ENCODE data around the gene IFI44.

The IFI44 gene

DNA sequence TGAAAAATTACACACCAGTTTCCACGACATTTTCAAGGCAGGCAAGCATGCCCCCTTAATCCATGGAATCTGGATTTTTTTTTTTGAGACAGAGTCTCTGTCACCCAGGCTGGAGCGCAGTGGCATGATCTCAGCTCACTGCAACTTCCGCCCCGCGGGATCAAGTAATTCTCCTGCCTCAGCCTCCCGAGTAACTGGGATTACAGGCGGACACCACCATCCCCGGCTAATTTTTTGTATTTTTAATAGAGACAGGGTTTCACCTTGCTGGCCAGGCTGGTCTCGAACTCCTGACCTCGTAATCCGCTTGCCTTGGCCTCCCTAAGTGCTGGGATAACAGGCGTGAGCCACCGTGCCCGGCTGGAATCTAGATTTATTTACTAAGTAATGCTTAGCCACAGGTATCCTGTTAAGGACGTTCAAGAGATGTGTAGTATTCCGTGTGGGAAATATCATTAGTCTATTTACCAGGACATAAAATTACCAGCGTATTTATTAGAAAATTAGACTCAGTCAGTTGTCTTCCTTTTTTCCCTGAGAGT is 2.5 kb downstream of the IFI44 start:
- DNase-seq (ENCODE audit: low read depth), result no peak

- DNase-seq (ENCODE audit: low read depth), result no peak
These were observed 9.3 kb downstream of the IFI44 start for GRCh38 chr1:78658901-78659300.

- no peak for DNase-seq (ENCODE audit: low read depth)
These were observed 14.3 kb downstream of the IFI44 start for GRCh38 chr1:78663923-78664322.

DNA sequence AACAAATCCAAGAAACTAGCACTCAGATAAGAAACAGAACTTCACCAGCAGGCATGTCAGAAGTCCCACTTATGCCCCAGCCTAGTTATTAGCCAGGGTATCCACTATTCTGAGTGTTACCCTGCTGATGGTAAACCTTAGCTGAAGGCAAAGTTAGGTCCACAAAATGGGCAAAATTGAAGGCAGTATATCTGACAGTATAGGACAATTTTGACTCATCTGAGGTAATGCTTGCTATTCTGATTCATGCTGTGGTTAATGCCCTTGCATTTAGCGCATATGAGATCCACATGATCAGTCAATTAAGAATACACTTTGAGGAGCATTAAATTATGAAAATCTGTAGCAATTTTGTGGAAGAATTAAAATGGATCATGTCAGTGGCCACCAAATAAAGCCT is 15.1 kb downstream of the IFI44 start:
- DNase-seq (ENCODE audit: low read depth), result no peak

GRCh38 chr1:78665809-78666208 is 16.2 kb downstream of the IFI44 start:
- DNase-seq (ENCODE audit: low read depth), result no peak

- no peak for DNase-seq (ENCODE audit: low read depth)
These were observed 18.3 kb downstream of the IFI44 start for GRCh38 chr1:78667939-78668338.

GRCh38 chr1:78668427-78668826 is 18.8 kb downstream of the IFI44 start:
- DNase-seq (ENCODE audit: low read depth), result no peak

GRCh38 chr1:78672428-78672827 is 22.8 kb downstream of the IFI44 start:
- DNase-seq (ENCODE audit: low read depth), result no peak

DNA sequence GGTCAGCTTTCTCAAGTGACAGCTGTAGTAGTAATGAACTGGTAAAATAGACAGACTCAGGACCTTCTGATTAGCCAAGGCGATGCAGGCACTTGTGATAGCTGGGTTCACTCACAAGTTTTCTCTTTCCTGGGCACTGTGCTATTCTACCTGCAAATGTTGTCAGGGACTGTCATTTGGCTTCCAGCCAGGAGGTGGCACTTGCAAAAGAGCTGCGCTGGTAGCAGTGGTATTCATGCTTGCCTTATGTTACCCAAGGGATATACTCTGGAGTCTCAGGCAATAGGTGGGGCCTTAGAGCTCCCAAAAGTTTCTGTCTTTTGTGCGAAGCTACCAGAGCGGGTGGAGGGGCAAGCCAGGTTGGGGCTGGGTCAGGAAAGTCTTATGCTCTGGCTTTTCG is 23.5 kb downstream of the IFI44 start:
- DNase-seq (ENCODE audit: low read depth), result no peak

DNA sequence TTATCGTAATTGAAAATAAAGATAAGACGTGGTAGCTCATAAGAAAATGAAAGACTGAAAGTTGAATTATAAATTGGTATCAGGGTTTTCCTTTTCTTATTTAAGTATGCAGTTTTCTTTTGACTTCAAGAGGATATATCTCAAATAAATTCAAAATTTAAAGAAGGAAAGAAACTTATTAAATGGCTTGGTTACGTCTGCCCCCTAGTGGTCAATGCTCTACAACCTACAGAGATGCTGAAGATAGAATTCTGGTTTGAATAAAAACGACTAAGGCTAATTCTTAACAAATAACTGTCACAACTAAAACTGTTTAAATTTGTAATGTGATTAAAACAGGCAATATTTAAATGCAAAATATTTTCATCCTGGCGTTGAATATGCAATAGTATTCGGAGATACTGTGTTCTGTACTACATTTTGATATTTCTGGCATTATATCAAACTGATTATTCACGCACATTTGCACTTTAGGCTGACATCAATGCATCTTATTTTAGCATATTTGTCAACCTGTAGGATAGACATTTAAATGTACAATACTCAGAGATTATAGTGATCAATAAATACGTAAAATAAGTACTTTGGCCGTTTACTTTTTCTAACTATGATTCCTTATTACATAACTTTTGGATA is 26.8 kb downstream of the IFI44 start:
- DNase-seq (ENCODE audit: low read depth), result no peak

- no peak for DNase-seq (ENCODE audit: low read depth)
These were observed 27.4 kb downstream of the IFI44 start for GRCh38 chr1:78676993-78677392.

DNA sequence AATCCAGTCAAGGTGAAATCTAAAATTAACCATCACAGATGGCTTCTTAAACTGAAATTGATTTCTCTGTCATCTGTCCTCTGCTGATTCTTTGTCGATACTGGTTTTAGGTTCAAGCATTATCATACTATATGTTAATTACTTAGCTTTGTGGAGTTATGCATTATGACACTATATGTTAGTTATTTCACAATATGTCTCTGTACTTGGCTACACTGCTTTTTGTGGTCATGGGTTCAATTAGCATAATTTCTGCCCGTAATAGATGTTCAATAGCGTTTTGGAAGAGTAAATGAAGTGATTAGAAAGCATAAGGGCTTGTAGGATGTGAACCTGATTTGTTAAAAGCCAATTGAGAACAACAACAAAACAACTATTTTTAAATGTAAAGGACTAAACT is 28.2 kb downstream of the IFI44 start:
- DNase-seq (ENCODE audit: low read depth), result no peak

DNA sequence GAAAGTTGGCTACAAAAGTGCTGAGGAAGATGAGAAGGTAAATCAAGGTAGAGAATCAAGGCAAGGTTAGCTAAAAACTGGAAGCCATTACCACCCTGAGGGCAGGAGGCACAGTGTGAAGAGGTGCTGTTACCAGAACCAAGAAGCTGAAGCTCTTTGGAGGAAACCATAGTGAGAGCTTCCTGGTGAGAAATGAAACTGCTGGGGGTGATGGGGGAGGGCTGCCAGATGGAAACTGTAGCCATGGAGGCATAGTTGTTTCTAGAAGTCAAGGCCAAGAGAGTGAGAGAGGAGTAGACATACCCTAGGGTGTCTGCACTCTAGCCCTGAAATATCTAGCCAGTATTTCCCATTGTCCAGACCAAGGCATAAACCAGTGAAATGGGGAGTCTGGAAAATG is 28.7 kb downstream of the IFI44 start:
- DNase-seq (ENCODE audit: low read depth), result no peak

- DNase-seq (ENCODE audit: low read depth), result no peak
These were observed 31.6 kb downstream of the IFI44 start for GRCh38 chr1:78681265-78681664.

DNA sequence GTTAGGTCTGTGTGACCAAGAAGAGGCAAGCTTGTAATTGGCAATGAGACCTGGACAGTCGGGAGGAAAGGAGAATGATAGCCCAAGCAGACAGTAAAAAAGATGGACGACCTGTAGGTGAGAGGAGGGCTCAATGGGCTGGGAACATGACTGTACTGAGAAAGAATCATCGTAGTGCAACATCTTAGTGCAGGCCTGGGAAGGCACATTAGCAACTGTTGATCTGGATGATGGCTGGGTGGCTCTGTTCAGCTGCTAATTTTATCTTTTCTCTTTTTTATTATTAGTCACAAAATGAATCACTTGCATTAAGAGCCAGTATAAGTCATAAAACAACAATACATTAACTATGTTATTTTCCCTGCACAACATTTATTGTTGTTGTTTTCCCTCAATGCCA is 32.9 kb downstream of the IFI44 start:
- no peak for DNase-seq (ENCODE audit: low read depth)

DNA sequence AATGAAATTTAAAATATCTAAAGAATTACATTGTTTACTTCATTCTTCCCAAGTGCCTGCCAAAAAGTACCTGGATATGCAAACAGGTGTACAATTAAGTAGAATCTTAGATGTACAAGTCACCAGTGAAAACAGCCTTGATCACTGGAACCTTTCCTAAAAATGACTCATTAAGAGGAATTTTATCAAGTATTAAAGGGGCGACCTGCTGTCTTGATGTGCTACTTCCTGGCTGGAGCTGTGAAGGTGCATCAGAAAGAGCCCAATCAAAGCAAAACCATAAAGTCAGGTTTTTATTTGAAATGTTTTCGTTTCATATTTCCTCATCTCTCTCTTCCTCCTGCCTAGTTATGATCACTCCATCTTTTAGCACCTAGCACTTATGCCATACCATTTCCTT is 33.4 kb downstream of the IFI44 start:
- no peak for DNase-seq (ENCODE audit: low read depth)

- DNase-seq (ENCODE audit: low read depth), result no peak
These were observed 37.7 kb downstream of the IFI44 start for GRCh38 chr1:78687315-78687714.

DNA sequence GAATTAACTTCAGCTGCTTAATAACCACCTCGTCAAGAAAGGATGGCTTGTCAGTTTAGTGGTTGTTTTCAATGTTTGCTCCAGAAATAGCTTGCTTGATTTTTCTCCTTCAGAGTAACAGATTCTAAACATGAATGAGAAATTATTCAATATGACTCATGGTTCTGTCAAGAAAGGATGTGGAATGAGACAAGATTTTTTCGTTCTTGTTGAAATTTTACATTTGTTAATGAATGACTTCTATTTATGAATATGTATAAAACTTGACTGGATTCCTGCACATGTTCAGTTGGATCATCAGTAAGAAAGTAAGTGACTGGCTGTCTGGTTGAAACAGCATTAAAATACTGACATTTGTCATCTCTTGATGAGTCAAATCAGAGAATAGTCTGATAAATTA is 38.3 kb downstream of the IFI44 start:
- no peak for DNase-seq (ENCODE audit: low read depth)

DNA sequence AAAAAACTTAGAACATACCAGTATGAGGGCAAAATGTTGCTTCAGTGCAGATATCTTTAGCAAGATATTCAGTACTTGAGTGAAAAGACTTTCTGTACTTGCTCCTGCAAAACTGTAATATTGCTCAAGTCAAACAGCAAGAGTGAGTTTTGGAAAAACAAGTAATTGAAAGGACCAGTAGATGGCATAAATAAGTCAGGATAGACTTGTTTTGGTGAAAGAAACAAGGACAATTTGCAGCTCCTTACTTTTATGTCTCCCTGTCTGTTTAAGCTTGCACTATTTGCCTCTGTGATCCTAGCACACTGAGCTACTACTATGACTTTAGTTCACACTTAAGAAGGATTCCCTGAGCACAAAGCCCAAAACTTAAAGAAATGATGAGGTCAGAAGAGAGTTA is 39.1 kb downstream of the IFI44 start:
- no peak for DNase-seq (ENCODE audit: low read depth)

DNA sequence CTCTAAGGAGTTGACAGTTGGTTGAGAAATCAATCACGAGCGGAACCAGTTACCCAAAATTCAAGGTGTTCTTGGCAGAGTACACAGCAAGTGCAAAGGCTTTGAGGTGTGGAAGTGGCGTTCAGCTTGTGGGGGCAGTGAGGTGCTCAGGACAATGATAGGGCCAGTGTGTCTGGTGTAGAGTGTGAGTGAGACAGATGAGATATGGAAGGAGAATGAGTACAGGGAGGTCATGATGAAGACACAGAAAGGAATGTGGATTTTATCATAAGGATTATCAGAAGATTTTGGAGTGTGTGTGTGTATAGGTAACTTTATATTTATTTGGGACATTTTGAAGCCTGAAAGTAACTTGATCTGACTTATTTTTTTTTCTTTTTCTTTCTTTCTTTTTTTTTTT is 40.9 kb downstream of the IFI44 start:
- DNase-seq (ENCODE audit: low read depth), result no peak

DNA sequence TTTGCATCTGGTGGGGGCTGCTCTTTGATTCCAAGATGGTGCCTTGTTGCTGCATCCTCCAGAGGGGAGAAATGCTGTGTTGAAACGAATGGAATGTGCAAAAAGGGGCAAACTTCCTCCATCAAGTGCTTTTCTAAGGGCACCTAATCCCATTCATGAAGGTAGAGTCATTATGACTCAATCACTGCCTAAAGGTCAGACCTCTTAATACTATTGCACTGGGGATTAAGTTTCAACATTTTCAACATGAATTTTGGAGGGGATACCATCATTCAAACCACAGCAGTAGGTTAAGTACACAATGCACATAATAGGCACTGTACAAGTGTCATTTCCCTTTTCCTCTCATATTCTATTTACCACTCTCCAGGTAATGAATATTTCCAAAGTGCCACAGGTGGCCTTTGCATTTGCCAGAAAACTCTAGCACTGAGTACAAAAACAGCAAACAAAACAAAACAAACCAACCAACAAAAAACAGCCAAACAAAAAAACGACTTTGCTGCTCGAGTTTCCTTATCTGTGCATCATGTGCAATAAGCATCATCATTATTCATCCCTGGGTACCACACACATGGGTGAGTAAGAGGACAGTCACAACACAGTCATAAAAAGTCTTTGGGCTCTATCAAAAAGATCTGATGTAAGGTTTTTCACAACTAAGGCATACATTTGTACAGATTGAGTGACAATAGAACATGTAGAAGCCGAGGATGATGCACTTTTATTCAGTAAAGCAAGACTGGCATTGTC is 42.5 kb downstream of the IFI44 start:
- no peak for DNase-seq (ENCODE audit: low read depth)

GRCh38 chr1:78699813-78700212 is 50.2 kb downstream of the IFI44 start:
- no peak for DNase-seq (ENCODE audit: low read depth)

GRCh38 chr1:78702426-78702825 is 52.8 kb downstream of the IFI44 start:
- no peak for DNase-seq (ENCODE audit: low read depth)

GRCh38 chr1:78703806-78704205 is 54.2 kb downstream of the IFI44 start:
- no peak for DNase-seq (ENCODE audit: low read depth)

Measured in stimulated activated CD8-positive, alpha-beta memory T cell treated with anti-CD3 and anti-CD28 coated beads, Interleukin-4, amount 100 ng/mL, for 24 hours (primary cell).